Measurements from ENCODE around the gene MGAT5B. TPM values are rescaled to one million over a fixed set of nuclear protein-coding genes. Genes with fewer than 3 reads are reported as not detected.
"Not testable (repeated sequence)": the region's sequence is repeated elsewhere in the genome, so short reads cannot be mapped to it uniquely, and the experiment has no call there.

Gene MGAT5B
- total RNA-seq, 1 donor from 2014 or later = 5.1 TPM

- no peak for DNase-seq (ENCODE audit: low read depth)
- H3K36me3 ChIP-seq (ENCODE audit: control insufficient read depth, insufficient read depth, low read length) = no peaks in the 10 kb centered on the region
- no peak for TF ChIP-seq CTCF (IDR thresholded peaks at IDR 0.05; ENCODE audit: insufficient read depth, low read length, poor library complexity, severe bottlenecking)
- H3K4me3 ChIP-seq (ENCODE audit: low read depth, low read length) = no peak overlapping the region
- peaks cover 5% of the 10 kb centered on the region for H3K27me3 ChIP-seq (ENCODE audit: control insufficient read depth, insufficient read depth, low read length)
These were observed 33.3 kb upstream of the MGAT5B start for GRCh38 chr17:76834870-76835269.

- no peaks in the 10 kb centered on the region for H3K36me3 ChIP-seq (ENCODE audit: control insufficient read depth, insufficient read depth, low read length)
- no peak for TF ChIP-seq CTCF (IDR thresholded peaks at IDR 0.05; ENCODE audit: insufficient read depth, low read length, poor library complexity, severe bottlenecking)
- DNase-seq (ENCODE audit: low read depth) = no peak
- no peak overlapping the region for H3K4me3 ChIP-seq (ENCODE audit: low read depth, low read length)
- peaks cover 34% of the 10 kb centered on the region for H3K27me3 ChIP-seq (ENCODE audit: control insufficient read depth, insufficient read depth, low read length)
These were observed 27.8 kb upstream of the MGAT5B start for GRCh38 chr17:76840443-76840767.

GRCh38 chr17:76840884-76841775, 27.1 kb upstream of the MGAT5B start:
- H3K27me3 ChIP-seq (ENCODE audit: control insufficient read depth, insufficient read depth, low read length) = peaks cover 34% of the 10 kb centered on the region
- H3K36me3 ChIP-seq (ENCODE audit: control insufficient read depth, insufficient read depth, low read length) = no peaks in the 10 kb centered on the region
- DNase-seq (ENCODE audit: low read depth) = no peak
- TF ChIP-seq CTCF (IDR thresholded peaks at IDR 0.05; ENCODE audit: insufficient read depth, low read length, poor library complexity, severe bottlenecking) = no peak
- H3K4me3 ChIP-seq (ENCODE audit: low read depth, low read length) = no peak overlapping the region

GRCh38 chr17:76841776-76842405, 26.3 kb upstream of the MGAT5B start:
- DNase-seq (ENCODE audit: low read depth) = no peak
- no peaks in the 10 kb centered on the region for H3K36me3 ChIP-seq (ENCODE audit: control insufficient read depth, insufficient read depth, low read length)
- no peak for TF ChIP-seq CTCF (IDR thresholded peaks at IDR 0.05; ENCODE audit: insufficient read depth, low read length, poor library complexity, severe bottlenecking)
- no peak overlapping the region for H3K4me3 ChIP-seq (ENCODE audit: low read depth, low read length)
- H3K27me3 ChIP-seq (ENCODE audit: control insufficient read depth, insufficient read depth, low read length) = peaks cover 34% of the 10 kb centered on the region

GRCh38 chr17:76843068-76843467, 25.1 kb upstream of the MGAT5B start:
- peaks cover 34% of the 10 kb centered on the region for H3K27me3 ChIP-seq (ENCODE audit: control insufficient read depth, insufficient read depth, low read length)
- DNase-seq (ENCODE audit: low read depth); H3K36me3 ChIP-seq (ENCODE audit: control insufficient read depth, insufficient read depth, low read length); H3K4me3 ChIP-seq (ENCODE audit: low read depth, low read length): not testable (repeated sequence)

- no peak for DNase-seq (ENCODE audit: low read depth)
These were observed 24.3 kb upstream of the MGAT5B start for GRCh38 chr17:76843703-76844484.

More at GRCh38 chr17:76843703-76844484, 24.3 kb upstream of the MGAT5B start:
- H3K4me3 ChIP-seq (ENCODE audit: low read depth, low read length) = no peak overlapping the region
- no peak for TF ChIP-seq CTCF (IDR thresholded peaks at IDR 0.05; ENCODE audit: insufficient read depth, low read length, poor library complexity, severe bottlenecking)
- H3K36me3 ChIP-seq (ENCODE audit: control insufficient read depth, insufficient read depth, low read length) = no peaks in the 10 kb centered on the region
- H3K27me3 ChIP-seq (ENCODE audit: control insufficient read depth, insufficient read depth, low read length) = peaks cover 37% of the 10 kb centered on the region

Data from kidney epithelial cell (primary cell).